ENCODE measurements around the gene HOMEZ. TPM values are rescaled to one million over a fixed set of nuclear protein-coding genes. Genes with fewer than 3 reads are reported as not detected.
"Not testable (repeated sequence)": the region's sequence is repeated elsewhere in the genome, so short reads cannot be mapped to it uniquely, and the experiment has no call there.

The HOMEZ gene
- total and polyA plus RNA-seq, 5 experiments from 2014 or later = 3.9 to 16.0 (median 6.1) TPM

GRCh38 chr14:23294734-23295561 is 9.0 kb upstream of the HOMEZ start:
- H3K36me3 Mint-ChIP-seq = peaks cover 0 to 7% (median 0%) of the 10 kb centered on the region in 3 donors
- POLR2A ChIA-PET = interaction anchor here (0.8 to 3.3 kb wide), 7 partner anchors 8 to 1771 kb away, joined by 3 to 22 read pairs (median 8); partner anchors contain the start of genes HOMEZ, PABPN1 and PPP1R3E

DNA sequence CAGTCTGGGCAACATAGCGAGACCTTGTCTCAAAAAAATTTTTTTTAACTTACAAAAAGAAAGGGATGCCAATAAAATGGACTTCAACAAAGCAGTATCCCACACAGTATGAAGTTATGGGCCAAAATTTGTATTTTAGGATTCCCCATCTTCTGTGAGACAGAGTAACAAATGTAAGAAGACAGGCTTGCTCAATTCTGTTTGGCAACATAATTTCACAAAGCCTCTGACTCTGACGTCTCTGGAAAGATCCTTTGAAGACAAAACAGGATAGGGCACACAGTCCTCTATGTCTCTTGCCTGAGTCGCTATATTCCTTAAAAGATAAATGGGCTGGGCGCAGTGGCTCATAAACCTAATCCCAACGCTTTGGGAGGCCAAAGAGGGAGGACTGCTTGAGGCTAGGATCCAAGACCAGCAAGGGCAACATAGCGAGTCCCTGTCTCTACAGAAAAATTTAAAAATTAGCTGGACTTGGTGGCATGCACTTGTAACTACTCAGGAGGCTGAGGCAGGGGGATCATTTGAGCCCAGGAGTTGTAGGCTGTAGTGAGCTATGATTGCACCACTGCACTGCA is 1.1 kb upstream of the HOMEZ start:
- H3K36me3 Mint-ChIP-seq = no peaks in the 10 kb centered on the region
- POLR2A ChIA-PET = interaction anchor here (0.8 to 3.8 kb wide), 9 partner anchors 7 to 827 kb away, joined by 3 to 57 read pairs (median 6); partner anchors contain the start of genes CEBPE, PABPN1 and PPP1R3E
- no peaks in the 10 kb centered on the region for H3K27me3 Mint-ChIP-seq
- no peak for ATAC-seq
- peak overlapping the region in 9 of 10 donors; percentile 82 to 97 (median 96) for H3K27ac Mint-ChIP-seq
- H3K4me3 Mint-ChIP-seq = peak overlapping the region; percentile 90 to 100 (median 98)
- no peak for DNase-seq
- H3K4me1 Mint-ChIP-seq = peaks cover 6 to 33% (median 31%) of the 10 kb centered on the region in 4 donors
- no peaks in the 10 kb centered on the region for H3K9me3 Mint-ChIP-seq

More at GRCh38 chr14:23294734-23295561, 9.0 kb upstream of the HOMEZ start:
- peak; percentile 40 to 79 (median 60) for DNase-seq
- Mint-ChIP-seq H3K4me3 (peak overlapping the region; percentile 15 to 82 (median 65)), H3K27ac (peak overlapping the region; percentile 44 to 91 (median 77)), H3K27me3 (peaks cover 0 to 2% (median 0%) of the 10 kb centered on the region in 5 donors), H3K4me1 (peaks cover 8 to 31% (median 24%) of the 10 kb centered on the region in 4 donors), H3K9me3 (peaks cover 0 to 2% (median 0%) of the 10 kb centered on the region in 9 donors)
- ATAC-seq = peak; percentile 81 to 91

DNA sequence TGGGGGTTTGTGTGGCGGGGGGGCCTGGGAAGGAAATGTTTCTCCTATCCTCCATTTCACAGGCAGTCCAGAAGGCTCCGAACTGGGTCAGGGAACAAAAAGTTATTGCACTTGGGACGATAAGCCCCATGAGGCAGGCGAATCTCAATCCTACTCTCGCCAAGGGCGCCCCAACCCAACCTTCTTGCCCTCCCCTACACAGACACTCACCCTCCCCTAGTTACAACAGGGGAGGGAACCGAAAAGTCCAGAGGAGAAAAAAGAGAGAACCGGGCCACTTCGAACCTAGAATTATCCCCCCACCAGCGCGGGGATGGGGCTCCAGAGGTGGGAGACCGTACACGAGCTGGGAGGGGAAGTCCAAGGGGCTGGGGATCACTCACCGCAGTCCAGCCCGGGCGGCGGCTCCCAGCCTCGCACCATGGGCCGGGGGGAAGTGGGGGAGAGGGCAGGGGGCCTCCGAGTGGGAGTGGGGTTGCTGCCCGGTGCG is 357 bp downstream of the HOMEZ start:
- H3K4me1 Mint-ChIP-seq = peaks cover 6 to 36% (median 33%) of the 10 kb centered on the region in 4 donors
- H3K27me3 Mint-ChIP-seq = no peaks in the 10 kb centered on the region
- peak overlapping the region; percentile 90 to 100 (median 98) for H3K4me3 Mint-ChIP-seq
- POLR2A ChIA-PET = interaction anchor here (0.6 to 3.8 kb wide), 7 partner anchors 9 to 279 kb away, joined by 3 to 57 read pairs (median 8); partner anchors contain the start of genes CEBPE, PABPN1 and PPP1R3E
- DNase-seq (no peak), ATAC-seq (peak; percentile 30 to 34)
- no peaks in the 10 kb centered on the region for H3K9me3 Mint-ChIP-seq
- H3K27ac Mint-ChIP-seq = peak overlapping the region; percentile 82 to 97 (median 94)
- H3K36me3 Mint-ChIP-seq = no peaks in the 10 kb centered on the region

DNA sequence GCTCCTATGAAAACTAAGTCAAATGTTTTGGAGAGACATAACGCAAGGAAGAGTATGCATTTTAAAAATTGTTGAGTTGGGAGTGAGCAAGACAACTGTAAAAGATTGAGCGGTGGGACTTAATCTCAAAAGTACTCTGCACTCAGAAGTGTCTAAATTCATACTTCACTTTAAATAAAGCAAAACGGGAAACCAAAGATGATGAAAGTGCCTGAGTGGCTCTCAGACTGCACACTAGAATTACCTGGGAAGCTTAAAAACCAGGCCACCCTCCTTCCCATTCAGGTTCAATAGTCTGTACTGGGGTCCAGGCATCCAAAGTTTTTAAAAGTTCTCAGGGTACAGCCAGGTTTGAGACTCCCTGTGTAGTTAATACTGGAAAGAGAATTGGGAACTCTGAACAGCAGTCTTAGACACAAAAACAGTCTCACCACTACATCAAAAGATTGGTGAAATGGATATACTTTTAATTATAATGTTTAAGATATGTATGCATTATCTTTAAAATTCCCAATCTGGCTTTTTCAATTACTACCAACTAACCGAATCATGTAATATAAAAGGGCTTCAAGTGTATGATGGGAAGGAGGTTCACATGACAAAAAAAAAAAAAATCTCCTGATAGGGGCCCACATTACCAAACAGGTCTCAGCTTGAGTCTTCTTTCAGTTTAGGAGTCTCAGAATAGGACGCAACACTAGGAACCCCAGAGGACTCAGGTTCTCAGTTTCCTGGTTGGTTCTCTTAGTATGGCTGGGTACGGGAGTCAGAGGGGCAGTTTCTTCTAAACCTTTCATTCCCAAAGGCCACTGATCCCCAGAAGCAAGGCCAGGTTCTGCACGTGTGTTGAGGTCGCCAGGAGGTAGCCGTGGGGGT is 1.0 kb downstream of the HOMEZ start:
- peaks cover 6 to 37% (median 33%) of the 10 kb centered on the region in 4 donors for H3K4me1 Mint-ChIP-seq
- no peaks in the 10 kb centered on the region for H3K27me3 Mint-ChIP-seq
- no peaks in the 10 kb centered on the region for H3K9me3 Mint-ChIP-seq

GRCh38 chr14:23281247-23281646 is 4.7 kb downstream of the HOMEZ start:
- no peaks in the 10 kb centered on the region for H3K27me3 Mint-ChIP-seq
- no peak for ATAC-seq
- H3K9me3 Mint-ChIP-seq = no peaks in the 10 kb centered on the region
- POLR2A ChIA-PET = no interaction called here
- no peak overlapping the region for H3K27ac Mint-ChIP-seq
- peaks cover 0 to 2% (median 0%) of the 10 kb centered on the region in 3 donors for H3K36me3 Mint-ChIP-seq
- DNase-seq = no peak
- no peak overlapping the region for H3K4me3 Mint-ChIP-seq
- H3K4me1 Mint-ChIP-seq = peaks cover 6 to 33% (median 28%) of the 10 kb centered on the region in 4 donors

More for the DNA sequence above, 1.0 kb downstream of the HOMEZ start:
- DNase-seq = peak in 4 of 10 donors; percentile 7 to 32 (median 20)
- Mint-ChIP-seq H3K4me3 (peak overlapping the region; percentile 90 to 100 (median 98)), H3K36me3 (no peaks in the 10 kb centered on the region), H3K27ac (peak overlapping the region; percentile 82 to 97 (median 94))
- POLR2A ChIA-PET = interaction anchor here (0.6 to 3.8 kb wide), 5 partner anchors 12 to 585 kb away, joined by 3 to 57 read pairs (median 14); partner anchors contain the start of genes CEBPE, PABPN1 and PPP1R3E
- ATAC-seq = no peak

DNA sequence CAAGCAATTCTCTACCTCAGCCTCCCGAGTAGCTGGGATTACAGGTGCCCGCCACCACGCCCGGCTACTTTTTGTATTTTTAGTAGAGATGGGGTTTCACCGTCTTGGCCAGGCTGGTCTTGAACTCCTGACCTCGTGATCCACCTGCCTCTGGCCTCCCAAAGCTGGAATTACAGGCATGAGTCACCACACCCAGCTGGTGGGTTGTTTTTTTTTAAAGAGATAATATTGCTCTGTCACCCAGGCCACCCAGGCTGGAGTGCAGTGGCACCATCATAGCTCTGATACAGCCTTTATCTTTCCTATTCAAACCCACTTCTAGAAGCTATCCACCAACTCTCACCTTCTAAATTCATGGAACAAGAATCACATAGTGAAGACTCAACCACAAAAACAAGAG is 8.0 kb downstream of the HOMEZ start:
- Mint-ChIP-seq H3K27ac (peak overlapping the region in 1 of 10 donors; percentile 24), H3K36me3 (peaks cover 0 to 11% (median 8%) of the 10 kb centered on the region in 3 donors), H3K4me1 (peaks cover 3 to 19% (median 4%) of the 10 kb centered on the region in 4 donors)
- DNase-seq, H3K27me3 Mint-ChIP-seq, H3K9me3 Mint-ChIP-seq, H3K4me3 Mint-ChIP-seq, ATAC-seq, POLR2A ChIA-PET: not testable (repeated sequence)

GRCh38 chr14:23277189-23277588 is 8.7 kb downstream of the HOMEZ start:
- H3K27me3 Mint-ChIP-seq = no peaks in the 10 kb centered on the region
- peaks cover 0 to 11% (median 8%) of the 10 kb centered on the region in 3 donors for H3K36me3 Mint-ChIP-seq
- H3K27ac Mint-ChIP-seq = no peak overlapping the region
- peaks cover 0 to 16% (median 1%) of the 10 kb centered on the region in 4 donors for H3K4me1 Mint-ChIP-seq
- no peak for DNase-seq
- no peak overlapping the region for H3K4me3 Mint-ChIP-seq
- POLR2A ChIA-PET = interaction anchor here (1.1 kb wide), 1 partner anchor 25 kb away, joined by 3 read pairs; the partner anchor contains the start of gene PPP1R3E
- H3K9me3 Mint-ChIP-seq = no peaks in the 10 kb centered on the region
- ATAC-seq = no peak

DNA sequence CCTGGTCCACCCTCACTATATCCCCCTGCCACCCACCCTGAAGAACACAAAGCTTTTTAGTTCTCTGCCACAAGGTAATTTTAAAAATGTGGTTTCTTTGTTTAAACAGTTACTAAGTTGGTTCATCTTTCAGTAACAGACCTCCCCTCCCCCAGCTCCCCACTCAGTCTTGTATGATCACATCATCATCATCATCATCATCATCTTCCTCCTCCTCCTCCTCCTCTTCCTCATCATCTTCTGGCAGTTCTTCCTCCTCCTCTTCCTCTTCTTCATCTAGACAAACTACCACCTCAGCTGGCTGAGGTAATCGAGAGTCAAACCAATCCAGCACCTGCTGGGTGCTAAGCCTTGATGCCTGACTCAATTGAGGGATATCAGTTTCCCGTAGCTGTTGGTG is 10.5 kb downstream of the HOMEZ start:
- peak overlapping the region in 1 of 10 donors; percentile 55 for H3K27ac Mint-ChIP-seq
- no peak for ATAC-seq

GRCh38 chr14:23269193-23269592 is 16.7 kb downstream of the HOMEZ start:
- DNase-seq (no peak), ATAC-seq (no peak)
- POLR2A ChIA-PET = no interaction called here
- H3K36me3 Mint-ChIP-seq = no peaks in the 10 kb centered on the region
- peaks cover 0 to 10% (median 1%) of the 10 kb centered on the region in 5 donors for H3K27me3 Mint-ChIP-seq
- H3K4me3 Mint-ChIP-seq = no peak overlapping the region
- peaks cover 0 to 1% (median 0%) of the 10 kb centered on the region in 4 donors for H3K4me1 Mint-ChIP-seq
- no peaks in the 10 kb centered on the region for H3K9me3 Mint-ChIP-seq
- no peak overlapping the region for H3K27ac Mint-ChIP-seq

More for the DNA sequence above, 10.5 kb downstream of the HOMEZ start:
- Mint-ChIP-seq H3K36me3 (peaks cover 0 to 11% (median 8%) of the 10 kb centered on the region in 3 donors), H3K4me3 (no peak overlapping the region), H3K27me3 (no peaks in the 10 kb centered on the region), H3K4me1 (peaks cover 0 to 8% (median 2%) of the 10 kb centered on the region in 4 donors), H3K9me3 (no peaks in the 10 kb centered on the region)
- POLR2A ChIA-PET = no interaction called here
- DNase-seq = no peak

DNA sequence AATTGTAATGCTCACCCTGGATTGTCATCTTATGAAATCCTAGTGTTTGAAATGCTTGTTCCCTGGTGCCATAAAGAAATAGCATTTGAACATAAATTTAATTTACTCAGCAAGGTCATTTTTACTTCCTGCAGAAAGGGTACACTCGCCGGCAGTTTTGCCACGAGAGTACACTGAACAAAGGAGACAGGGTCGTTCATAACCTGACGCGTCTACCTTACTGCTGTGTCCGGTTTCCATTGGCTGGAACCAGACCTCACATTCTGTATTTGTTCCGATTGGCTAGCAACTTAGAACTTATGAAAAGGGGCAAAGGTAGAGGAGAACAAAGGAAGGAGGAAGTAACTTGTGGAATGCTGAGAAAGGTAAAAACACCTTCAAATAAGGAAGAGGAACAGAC is 25.1 kb downstream of the HOMEZ start:
- peaks cover 11 to 59% (median 37%) of the 10 kb centered on the region in 5 donors for H3K27me3 Mint-ChIP-seq
- H3K36me3 Mint-ChIP-seq, DNase-seq, H3K27ac Mint-ChIP-seq, H3K9me3 Mint-ChIP-seq, ATAC-seq, H3K4me1 Mint-ChIP-seq, H3K4me3 Mint-ChIP-seq, POLR2A ChIA-PET: not testable (repeated sequence)

DNA sequence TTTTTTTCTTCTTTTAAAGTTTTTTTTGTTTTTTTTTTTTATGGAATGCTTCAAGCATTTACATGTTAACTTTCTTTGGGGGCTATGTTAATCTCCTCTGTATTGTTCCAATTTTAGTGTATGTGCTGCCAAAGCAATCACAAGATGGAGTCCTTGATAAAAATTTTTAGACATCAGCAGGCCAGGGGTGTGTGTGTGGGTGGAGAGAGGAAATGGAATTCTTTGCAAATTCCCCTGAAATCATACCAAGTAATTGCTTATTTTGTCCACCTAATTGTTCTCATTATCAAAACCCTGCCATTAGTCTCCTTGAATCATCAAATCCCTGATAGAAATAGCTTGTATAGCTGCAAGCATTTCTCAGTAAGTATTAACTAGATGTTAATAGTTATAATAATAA is 26.5 kb downstream of the HOMEZ start:
- no peak for ATAC-seq
- no peak overlapping the region for H3K4me3 Mint-ChIP-seq
- POLR2A ChIA-PET = interaction anchor here (0.7 to 0.9 kb wide), 2 partner anchors 88 to 164 kb away, joined by 3 read pairs; no protein-coding TSS in a partner anchor
- H3K9me3 Mint-ChIP-seq = no peaks in the 10 kb centered on the region
- H3K4me1 Mint-ChIP-seq = no peaks in the 10 kb centered on the region
- H3K27me3 Mint-ChIP-seq = peaks cover 9 to 59% (median 30%) of the 10 kb centered on the region in 5 donors
- no peak overlapping the region for H3K27ac Mint-ChIP-seq
- peaks cover 0 to 1% (median 0%) of the 10 kb centered on the region in 3 donors for H3K36me3 Mint-ChIP-seq
- DNase-seq = no peak

Data from naive thymus-derived CD8-positive, alpha-beta T cell (primary cell).